NCI-H1694 treated with DMSO at 0.1 percent for 48 hours (cell line): ENCODE results near the gene TRIP6.

ENCODE experiments used
- DNase-seq: peaks from one replicate; lab custom pipeline; 2025; lab: John Stamatoyannopoulos, UW

Gene TRIP6, protein sequence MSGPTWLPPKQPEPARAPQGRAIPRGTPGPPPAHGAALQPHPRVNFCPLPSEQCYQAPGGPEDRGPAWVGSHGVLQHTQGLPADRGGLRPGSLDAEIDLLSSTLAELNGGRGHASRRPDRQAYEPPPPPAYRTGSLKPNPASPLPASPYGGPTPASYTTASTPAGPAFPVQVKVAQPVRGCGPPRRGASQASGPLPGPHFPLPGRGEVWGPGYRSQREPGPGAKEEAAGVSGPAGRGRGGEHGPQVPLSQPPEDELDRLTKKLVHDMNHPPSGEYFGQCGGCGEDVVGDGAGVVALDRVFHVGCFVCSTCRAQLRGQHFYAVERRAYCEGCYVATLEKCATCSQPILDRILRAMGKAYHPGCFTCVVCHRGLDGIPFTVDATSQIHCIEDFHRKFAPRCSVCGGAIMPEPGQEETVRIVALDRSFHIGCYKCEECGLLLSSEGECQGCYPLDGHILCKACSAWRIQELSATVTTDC

GRCh38 chr7:100867040-100867775 lies at the start of gene TRIP6:
TSS of gene TRIP6 (plus strand) at chr7:100867387. CDS start at chr7:100867498, 111 bp downstream.
- DNase-seq, result no peak

DNA sequence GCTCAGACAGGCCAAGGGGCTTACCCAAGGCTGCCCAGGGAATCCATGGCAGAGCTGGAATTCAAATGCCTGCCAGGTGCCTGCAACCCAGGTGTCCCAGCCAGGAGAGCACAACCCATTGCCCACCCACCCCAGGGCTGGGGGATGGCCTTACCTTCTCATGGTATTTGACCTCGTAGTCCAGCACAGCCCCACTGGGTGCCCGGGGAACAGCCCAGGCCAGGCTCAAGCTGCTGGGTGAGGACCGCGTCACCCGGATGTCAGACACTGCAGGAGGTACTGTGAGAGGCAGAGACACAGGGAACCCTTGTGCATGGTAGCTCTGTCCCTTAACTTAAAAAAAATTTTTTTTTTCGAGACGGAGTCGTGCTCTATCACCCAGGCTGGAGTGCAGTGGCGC lies 48.8 kb upstream of the TRIP6 start:
- no peak for DNase-seq

DNA sequence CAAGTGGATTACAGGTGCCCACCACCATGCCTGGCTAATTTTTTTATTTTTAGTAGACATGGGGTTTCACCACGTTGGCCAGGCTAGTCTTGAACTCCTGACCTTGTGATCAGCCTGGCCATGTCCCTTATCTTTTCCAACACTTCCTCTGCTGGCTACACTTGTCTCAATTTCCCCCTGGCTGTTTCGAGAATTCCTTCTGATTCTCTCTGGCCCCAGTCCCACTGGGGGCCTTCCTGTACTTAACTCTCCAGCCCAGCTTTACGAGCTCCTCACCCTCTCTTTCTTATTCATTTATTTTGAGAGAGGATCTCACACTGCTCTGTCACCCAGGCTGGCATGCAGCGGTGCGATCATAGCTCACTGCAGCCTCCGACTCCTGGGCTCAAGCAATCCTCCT lies 48.4 kb upstream of the TRIP6 start:
- DNase-seq, result no peak

GRCh38 chr7:100819586-100819985 lies 47.6 kb upstream of the TRIP6 start:
- no peak for DNase-seq

GRCh38 chr7:100822236-100823139 lies 44.7 kb upstream of the TRIP6 start:
- DNase-seq, result no peak

- DNase-seq, result no peak
Measured at GRCh38 chr7:100823140-100823525, 44.1 kb upstream of the TRIP6 start.

DNA sequence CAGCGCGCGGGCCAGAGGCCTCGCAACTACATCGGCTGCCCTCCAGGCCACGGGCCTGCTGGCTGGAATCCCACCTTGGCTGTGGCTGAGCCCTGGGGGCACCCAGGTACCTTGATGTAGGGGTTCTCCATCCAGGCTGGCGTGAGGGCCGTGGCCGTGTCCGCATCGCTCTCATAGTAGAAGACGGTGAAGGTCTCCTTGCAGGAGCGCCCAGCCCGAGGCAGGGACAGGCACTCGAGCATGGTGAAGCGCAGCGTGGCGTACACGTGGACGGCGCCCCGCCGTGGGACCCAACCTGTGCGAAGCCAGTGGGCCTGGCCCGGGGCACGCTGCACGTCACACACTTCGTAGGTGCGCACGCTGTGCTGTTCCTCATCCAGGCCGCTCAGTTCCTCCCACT lies 43.7 kb upstream of the TRIP6 start:
- no peak for DNase-seq

DNA sequence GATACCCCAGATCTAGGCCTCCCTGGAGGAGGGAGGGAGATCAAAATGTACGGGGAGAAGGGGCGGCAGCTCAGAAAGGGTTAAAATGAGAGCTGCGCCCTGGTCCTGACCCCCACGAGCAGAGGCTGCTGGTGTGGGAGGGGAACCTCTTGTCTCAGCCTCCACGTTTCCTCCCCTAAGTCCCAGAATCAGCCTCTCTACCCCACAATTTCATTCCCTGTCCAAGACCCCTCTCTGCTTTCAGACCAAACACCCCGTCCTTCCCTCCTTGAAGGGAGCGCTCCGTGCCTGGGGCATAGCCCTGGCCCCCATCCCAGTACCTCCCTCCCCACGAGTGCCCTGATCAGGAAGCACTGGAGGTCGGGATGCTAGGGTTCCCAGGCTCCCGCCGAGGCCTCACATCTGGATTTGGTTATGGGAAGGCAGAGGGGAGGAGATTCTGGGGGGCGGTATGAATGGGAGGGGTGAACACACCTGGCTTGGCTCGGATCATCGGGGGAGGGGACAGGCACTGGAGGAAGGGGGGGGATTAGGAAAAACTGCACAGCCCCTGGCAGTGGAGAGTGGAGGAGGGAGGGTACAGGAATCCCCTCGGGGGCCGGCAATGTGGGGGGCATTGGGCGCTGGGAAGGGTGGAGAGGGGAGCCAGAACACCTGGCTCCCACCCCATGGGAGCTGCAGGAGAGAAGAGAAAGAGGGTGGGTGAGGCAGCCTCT lies 42.5 kb upstream of the TRIP6 start:
- DNase-seq, result no peak

DNA sequence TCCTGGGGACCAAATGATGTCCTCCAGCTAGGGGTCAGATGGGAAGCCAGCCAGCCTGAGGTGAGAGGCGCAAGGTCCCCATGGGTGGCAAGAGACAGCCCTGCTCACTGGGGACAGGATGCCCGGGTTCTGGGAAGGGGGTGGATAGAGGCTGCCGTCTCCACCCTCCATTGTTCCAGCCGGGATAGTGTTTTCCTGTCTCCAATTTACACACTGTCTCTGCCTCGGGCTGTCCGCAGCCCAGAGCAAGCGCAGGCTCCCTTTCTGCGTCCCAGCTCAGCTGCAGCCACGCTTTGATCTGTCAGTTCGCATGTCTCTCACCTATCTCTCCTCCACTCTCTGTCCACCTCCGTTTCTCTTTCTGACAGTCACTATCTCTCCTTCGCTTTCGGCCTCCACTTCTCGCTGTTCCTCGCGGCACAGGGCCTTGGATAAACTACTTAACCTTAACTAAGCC lies 41.9 kb upstream of the TRIP6 start:
- DNase-seq, result no peak

- DNase-seq, result peak; percentile 12
Measured at GRCh38 chr7:100825751-100826513, 41.3 kb upstream of the TRIP6 start.

GRCh38 chr7:100826514-100827329 lies 40.5 kb upstream of the TRIP6 start:
- DNase-seq, result no peak

GRCh38 chr7:100827330-100828226 lies 39.6 kb upstream of the TRIP6 start, which contains the start of gene EPHB4:
TSS of gene EPHB4 (minus strand) at chr7:100827523. CDS start at chr7:100827030, 493 bp downstream.
- DNase-seq, result peak; percentile 19

DNA sequence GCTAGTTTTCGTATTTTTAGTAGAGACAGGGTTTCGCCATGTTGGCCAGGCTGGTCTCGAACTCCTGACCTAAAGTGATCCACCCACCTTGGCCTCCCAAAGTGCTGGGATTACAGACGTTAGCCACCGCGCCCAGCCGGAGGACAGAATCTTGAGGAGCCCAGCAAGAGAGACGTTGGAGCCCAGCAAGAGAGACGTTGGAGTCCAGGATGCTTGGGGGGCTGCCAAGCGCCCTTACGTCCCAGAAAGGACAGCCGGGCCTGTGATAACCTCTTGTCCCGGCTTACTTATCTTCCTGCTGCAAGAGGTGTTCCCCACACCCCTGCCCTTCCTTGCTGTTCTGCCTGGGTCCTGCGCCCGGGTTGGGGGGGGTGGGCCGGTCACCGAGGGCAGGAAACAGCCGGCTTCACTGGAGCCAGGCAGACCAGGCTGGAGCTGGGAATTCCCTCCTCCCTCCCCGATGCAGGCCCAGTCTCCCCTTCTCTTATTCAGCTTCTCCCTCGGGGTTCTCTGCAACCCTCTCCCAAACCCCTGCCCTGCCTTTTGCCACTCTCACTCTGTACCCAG lies 38.0 kb upstream of the TRIP6 start:
- DNase-seq, result no peak

- no peak for DNase-seq
Measured at GRCh38 chr7:100830396-100830795, 36.8 kb upstream of the TRIP6 start.

GRCh38 chr7:100832281-100832633 lies 34.9 kb upstream of the TRIP6 start:
- DNase-seq, result no peak

DNA sequence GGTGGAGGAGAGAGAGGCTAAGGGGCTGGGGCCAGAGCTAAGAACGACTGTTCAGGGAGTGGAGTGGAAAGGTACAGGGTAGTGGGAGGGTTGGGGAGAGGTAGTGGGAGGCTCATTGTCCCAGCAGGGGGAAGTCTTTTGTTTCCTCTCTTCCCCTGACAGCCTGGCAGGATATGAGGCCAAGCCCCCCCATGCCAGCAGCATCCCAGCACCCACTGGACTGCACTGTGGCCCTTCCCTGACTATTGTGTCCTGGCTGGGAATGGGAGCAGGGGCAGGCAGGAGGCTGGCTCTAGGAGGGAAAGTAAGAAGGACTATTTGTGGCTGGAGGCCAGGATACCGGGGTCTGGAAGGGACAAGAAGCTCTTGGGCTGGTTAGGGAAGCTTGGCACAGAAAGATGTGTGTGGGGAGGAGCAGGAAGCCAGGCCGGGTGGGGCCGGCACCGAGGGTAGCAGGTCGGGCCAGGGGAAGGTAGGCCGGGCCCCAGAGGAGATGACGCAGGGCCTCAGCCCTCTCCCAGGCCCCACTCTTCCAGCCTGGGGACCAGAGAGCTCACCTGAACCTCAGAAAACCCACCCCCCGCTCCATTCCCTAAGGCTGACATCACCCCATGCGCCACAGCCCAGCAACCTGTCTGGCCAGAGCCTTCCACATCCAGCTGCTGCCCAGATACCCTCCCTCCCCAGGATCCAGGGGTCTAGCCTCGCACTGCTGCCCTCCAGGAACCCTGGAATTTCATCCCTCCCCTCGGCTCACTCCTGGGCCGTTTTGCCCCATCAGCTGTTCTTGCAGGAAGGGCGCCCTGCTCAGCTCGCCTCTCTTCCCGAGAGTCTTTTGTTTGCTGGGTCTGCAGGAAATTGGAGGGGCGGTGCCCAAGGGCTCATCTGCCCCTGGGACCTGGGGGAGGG lies 31.0 kb upstream of the TRIP6 start:
- no peak for DNase-seq

DNA sequence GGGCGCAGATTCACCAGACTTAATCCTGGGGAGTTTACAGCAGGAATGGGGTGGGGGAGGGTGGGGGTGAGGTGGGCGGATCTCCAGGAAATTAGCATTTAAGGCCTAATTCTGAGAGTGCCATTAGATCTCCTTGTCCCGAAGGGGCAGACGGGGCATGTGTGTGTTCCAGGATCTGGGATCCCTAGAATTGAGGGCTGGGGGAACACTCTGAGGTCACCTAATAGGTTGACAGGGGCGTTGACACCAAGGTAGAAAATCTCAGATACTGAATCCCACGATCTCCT lies 30.4 kb upstream of the TRIP6 start:
- DNase-seq, result no peak
